GM19238 (cell line): ENCODE results near the gene HNRNPC.
"Not testable (repeated sequence)": the region's sequence is repeated elsewhere in the genome, so short reads cannot be mapped to it uniquely, and the experiment has no call there.

ENCODE experiments used
- DNase-seq: peaks from one replicate; pipeline ENCODE4 v3.0.0; 2011; ENCODE audit warnings: low spot score; ENCODE audit not compliant: insufficient read length

The HNRNPC gene

DNA sequence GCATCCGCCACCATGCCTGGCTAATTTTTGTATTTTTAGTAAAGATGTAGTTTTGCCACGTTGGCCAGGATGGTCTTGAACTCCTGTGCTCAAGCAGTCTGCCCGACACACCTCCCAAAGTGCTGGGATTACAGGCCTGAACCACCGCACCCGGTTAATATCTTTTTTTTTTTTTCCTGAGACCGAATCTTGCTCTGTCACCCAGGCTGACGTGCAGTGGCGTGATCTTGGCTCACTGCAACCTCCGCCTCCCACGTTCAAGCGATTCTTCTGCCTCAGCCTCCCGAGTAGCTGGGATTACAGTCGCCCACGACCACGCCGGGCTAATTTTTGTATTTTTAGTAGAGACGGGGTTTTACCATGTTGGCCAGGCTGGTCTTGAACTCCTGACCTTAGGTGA is 3.4 kb upstream of the HNRNPC start:
- DNase-seq, result not testable (repeated sequence)

DNA sequence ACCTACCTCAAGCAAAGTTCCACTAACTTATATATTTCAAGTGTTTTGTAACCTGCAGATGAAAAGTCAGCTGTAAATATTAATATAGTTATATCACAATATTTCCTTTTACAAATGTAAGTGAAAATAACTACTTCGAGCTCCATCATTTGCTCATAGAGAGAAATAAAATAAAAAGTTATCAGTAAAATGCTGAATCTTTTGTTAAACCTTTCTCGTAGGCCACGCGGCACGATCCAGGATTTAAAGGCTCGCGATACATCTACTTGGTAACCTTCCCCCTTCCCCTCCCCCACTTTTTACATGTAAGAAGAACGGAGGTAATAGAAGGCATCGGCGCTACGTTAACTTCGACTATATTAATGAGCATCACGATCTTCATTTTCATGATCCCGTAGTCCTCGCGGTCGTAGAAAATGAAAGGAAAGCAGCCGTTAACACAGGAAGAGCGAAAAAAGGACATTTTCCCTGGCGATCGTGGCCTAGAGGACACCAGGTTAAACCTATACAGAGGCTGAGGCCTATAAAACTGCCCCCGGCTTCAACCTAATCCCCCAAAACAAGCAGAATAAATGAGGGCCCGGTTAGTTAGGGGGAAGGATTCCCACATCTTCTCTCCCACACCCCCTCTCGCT is 508 bp downstream of the HNRNPC start:
- DNase-seq, result no peak

DNA sequence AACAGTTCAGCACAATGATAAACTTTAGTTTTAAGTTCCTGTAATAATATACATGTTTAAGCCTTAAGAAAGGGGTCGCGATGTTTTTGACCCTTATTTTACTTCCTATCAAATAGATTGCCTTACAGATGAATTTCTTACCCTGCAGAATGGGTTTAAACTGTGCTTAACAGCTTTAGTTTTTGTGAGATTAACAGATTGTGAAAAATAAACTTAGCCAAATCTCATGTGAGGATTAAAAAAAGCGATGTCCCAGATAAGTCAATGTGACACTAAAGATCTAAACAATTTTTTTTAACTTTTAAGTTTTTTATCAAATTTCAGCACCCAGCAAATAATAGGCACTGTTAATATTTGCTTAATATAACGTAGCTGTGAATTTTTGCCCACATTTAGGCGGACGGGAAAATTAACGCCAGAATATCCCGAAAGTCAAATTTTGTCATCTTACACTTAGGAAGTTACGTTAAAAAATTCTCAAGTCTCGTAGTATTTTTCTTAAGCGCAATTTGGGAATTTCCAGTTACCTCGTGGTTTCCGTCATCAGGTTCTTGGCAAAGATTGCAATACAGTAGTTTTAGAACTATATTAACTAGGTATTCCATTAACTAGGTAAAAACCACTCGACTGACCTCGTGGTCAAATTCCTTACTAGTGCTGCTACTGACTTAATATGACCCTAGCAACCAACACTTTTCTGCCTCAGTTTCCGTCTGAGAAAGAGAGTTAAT is 1.2 kb downstream of the HNRNPC start:
- DNase-seq, result no peak

DNA sequence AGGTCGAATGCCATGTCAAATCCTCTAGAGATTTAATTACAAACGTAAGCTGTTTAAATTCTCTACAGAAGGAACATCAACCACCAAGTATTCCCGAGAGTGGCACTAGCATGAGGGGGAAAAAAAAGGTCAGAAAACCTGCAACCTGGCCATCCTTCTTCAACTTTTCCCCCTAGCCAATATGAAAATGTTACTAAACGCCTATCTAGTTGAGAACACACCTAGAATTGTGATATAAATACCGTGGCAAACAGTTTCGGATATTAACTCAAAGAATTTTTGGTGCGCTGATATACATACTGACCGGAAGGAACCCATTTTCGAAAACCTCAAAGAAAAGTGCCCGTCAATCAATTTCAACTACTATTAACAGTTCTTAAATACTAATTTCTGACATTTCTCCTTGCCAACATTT is 1.8 kb downstream of the HNRNPC start:
- DNase-seq, result no peak

DNA sequence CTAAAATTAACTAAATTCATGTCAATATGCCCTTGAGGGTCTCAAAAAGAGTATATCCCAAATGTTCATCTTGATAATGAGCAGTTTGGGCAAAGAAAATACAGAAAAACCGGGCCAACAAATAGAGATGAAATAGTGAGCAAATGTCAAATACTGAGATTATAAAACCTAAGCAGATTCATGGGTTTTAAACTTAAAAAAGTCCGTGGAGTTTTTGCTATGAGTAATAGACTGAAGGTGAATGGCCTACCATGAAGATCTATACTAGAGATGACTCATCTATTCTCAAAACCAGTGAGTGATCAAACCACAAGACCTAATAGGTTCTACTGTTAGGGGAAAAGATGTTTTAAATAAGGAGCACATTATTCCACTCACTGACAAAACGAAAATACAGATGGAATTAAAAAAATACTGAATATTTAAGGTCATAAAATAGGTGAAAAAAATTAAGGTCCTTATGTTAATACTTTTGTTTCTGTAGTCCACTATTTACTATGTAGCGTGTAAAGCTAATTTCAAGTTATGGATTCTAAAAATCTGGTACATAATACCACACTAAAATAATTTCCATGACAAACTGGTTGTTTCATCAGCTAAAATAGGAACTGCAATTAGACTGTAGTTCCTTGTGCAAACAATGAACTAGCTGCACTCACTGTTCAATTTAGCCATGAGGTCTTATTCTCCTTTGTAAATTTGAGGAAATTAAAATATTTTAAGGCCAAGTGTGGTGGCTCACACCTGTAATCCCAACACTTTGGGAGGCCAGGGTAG is 5.0 kb downstream of the HNRNPC start:
- DNase-seq, result no peak

DNA sequence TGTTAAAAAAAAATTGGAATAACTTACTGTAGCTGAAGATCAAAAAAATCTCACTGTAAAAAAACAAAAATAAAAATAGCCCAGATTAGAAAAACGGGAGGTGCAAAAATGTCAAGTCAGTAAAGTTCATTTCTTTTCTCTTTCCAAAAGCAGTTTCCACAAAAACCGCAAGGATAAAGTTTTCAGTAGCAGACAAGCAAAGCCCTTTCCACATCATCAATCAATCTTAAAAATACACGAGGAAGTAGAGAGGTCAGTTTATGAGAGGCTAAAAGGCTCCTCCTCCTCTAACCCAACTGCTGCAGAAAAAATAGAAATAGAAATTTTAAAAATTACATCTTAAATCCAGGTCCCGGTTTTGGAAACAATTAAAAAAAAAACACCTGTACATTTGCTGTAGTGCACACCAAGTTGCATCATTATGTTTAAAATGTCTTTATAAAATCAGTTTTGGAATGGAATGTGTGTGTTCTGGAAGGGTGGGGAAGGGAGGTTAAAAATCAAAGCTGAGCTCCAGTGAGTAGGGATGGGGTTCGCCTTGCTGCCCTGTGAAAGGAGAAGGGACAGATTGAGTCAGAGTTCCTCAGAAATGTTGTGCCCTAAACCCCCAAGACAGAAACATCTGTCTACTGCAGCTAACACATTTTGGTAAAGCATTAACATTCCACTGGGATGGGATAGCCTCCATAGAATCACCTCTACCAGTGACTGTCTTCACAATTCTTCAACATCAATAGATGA is 5.8 kb downstream of the HNRNPC start:
- no peak for DNase-seq

DNA sequence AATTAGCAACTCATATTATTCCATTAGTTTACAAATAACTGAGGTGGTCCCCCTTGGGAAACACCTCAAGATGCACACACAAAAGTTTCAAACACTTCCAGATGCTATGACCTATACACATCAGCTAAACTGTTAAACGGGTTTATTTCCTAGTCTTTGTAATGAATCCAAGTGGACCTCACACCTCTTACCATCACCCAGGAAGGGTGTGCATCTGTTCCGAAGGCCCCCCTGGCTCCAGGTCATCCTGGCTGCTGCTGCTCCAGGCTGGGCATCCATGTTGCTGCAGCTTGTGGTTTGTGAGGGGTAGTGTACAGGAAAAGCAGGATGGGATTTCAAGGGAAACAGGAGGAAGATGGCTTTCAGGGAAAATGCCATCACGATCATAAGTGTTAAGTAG is 6.8 kb downstream of the HNRNPC start:
- DNase-seq, result no peak

DNA sequence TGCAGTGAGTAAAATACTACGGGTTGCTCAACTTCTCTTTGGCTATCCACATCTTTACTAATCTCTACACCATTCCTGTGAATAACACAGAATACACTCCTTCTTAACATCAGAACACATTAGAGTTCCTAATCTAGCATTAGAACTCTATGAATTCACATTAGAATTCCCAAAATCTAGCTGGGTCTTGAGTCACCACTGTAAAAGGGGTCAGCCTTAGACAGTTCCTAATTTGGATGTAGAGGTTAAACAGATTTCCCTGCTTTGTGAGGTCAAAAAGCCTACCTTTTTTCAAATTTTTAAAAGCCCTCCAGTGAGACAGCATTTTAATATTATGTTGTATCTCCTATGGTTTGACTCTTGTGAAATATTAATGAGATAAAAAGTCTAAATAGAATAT is 7.4 kb downstream of the HNRNPC start:
- DNase-seq, result no peak

DNA sequence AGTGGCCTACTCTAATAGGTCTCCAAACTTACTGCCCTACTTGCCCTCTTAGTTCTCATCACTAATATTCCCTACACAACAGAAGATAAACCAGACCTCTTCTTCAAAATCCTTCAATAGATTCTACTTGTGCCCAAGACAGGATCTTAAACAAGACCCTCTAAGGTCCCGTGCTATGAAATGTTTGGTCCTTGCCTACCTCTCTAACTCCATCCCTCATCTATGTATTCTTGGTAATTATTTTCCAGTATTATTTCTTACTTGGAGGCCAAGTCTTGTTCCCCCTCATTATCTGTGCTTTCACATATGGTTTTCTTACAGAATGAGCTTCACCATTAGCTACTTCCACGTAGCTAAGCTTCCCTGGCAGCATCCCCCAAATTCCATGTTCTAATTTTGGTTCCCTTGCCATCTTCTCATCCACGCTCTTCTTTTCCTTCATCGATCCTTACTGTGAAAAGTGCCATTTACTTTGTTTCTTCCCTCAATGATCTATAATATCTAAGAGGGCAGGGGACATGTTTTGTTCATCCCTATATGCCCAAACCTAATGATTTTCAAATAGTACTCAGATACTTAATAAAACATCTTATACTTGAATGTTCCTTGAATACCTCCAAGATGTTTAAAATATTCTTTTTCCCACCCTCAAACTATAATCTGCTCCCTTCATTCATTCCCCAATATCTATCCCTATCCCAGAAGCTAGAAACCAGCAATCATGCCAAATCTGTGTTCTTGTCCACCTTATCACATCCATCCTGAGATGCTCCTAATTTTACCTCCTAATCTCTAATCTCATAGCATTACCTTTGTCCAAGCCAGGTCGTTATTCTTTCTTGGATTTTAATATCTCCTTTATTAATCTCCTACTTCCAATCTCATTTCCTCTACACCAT is 10.1 kb downstream of the HNRNPC start:
- no peak for DNase-seq

DNA sequence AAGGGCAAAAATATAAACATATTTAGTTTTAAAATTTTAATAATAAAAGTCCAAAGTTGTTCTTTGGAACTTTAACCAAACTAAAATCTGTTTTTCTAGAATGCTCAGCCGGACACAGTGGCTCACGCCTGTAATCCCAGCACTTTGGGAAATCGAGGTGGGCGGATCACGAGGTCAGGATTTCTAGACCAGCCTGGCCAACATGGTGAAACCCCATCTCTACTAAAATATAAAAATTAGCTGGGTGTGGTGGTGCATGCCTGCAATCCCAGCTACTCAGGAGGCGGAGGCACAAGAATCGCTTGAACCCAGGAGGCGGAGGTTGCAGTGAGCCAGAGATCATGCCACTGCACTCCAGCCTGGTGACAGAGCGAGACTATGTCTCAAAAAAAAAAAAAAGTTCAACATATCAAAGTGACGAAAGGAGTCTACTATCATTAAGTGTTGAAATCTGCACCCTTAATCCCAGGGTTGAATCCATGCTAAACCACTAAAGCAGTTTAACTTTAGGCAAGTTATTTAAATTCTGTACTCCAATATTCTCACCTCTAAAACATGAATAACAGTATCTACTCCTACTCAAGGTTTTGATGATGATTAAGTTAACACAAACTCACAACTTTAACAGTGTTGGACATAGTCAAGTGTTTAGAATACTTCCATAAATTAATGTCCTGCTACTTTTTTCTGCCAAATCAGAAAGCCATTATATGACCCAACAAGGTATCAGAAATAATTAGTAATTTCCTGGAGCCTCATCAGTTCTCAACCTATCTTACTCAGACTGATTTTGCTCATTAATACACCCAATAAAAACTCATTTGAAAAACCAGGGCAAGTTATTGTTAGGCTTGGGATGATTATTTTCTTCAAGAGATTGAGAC is 11.0 kb downstream of the HNRNPC start:
- DNase-seq, result no peak

DNA sequence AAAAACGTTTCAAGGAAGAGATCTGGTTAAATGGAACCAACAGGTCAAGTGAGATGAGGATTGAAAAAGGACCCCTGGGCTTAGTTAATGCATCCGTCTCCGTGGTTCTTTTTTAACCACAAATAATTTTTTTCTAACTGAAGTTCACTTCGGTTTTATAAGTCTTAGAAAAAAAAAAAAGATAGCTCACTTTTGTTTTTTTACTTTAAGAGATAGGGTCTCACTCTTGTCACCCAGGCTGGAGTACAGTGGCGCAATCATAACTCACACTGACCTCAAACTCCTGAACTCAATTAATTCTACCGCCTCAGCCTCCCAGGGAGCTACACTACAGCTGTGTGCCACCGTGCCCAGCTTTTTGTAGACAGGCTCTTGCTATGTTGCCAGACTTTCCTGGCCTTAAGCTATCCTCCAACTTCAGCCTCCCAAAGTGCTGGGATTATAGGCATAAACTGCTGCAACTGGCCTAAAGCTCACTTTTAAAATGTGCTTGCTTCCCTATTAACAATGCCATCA is 11.8 kb downstream of the HNRNPC start:
- no peak for DNase-seq

DNA sequence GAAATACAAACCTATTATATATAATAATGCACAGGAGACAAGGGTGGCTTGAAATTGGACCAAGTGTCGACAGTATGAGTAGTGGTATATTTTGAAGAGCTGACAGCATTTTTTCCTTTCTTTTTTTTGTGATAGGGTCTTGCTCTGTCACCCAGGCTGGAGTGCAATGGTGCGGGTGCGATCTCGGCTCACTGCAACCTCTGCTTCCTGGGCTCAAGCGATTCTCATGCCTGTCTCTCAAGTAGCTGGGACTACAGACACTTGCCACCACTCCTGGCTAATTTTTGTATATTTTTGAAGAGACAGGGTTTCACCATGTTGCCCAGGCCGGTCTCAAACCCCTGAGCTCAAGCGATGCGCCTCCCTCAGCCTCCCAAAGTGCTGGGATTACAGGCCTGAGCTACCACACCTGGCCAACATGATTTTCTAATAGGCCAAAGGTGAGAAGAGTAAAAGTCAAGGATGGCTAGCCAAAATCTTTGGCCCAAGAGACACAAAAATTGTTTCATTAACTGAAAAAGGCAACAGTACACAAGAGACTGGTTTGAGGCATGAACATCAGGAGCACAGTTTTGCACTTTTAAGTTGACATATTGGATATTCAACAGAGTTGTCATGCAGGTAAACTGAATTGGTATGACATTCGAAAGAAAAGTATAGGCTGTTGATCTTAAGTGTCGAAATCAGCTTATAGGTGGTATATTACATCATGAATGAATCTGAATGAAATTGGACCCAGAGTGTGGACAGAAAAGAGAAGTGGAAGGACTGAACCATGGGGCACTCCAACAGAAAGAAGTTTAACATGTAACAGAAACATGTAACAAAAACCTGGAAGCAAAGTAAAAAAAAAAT is 12.5 kb downstream of the HNRNPC start:
- DNase-seq, result no peak

DNA sequence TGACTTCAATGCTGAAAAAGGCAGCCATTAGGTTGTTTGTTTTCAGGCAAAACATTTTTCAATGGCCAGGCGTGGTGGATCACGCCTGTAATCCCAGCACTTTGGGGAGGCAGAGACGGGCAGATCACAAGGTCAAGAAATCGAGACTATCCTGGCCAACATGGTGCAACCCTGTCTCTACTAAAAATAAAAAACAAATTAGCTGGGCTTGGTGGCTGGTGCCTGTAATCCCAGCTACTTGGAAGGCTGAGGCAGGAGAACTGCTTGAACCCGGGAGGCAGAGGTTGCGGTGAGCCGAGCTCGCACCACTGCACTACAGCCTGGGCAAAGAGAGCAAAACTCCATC is 13.2 kb downstream of the HNRNPC start:
- not testable (repeated sequence) for DNase-seq

DNA sequence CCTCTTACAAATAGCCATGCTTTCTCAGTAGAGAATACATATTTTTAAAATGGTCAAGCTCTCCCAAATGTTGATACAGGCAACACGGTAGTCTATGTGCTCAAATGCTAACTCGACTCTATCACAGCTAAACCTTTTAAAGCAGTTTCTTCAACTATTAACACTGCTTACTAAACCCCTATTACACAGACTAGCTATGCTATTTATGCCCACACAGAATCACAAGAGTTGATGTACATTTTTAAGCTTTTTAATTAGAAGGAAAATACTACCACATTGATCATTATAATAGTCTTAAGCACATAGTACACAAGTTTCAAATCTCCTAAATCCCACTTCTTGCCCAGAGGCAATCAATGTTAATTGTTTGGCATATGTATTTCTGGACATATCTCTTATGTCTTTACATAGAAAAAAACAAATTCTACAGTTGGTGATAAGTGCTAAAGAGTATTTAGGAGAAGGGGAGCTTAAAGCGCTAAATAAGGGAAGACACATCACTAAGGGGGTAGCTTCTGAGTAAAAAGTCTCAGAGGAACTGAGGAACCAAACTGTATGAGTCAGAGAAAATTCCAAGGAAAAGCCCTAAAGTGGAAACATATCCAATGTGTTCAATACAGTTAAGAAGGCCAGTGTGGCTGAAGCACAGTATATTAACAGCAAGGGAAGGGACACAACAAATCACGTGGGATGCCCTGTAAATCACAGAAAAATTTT is 13.7 kb downstream of the HNRNPC start:
- no peak for DNase-seq

DNA sequence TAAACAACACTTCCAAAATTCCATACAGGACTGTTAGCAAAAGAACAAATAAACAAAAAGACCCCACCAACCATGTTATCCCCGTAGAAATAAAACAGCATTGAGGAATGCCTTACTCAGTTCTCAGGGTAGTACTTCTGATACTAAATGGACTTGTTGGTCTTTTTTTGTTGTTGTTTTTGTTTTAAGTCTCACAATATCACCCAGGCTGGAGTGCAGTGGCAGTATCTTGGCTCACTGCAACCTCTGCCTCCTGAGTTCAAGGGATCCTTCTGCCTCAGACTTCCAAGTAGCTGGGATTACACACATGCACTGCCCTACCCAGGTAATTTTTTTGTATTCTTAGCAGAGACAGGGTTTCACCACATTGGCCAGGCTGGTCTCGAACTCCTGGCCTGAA is 17.1 kb downstream of the HNRNPC start:
- no peak for DNase-seq

DNA sequence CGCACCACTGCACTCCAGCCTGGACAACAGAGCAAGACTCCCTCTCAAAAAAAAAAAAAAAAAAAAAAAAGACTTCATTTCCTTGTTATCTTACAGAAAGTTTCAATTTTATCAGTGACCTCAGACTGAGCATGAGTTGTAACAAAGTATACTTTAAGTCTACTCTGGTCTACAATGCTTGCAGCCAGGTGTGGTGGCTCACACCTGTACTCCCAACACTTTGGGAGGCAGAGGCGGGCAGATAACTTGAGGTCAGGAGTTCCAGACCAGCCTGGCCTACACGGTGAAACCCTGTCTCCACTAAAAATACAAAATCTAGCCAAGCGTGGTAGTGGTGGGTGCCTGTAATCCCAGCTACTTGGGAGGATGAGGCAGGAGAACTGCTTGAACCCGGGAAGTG is 18.0 kb downstream of the HNRNPC start:
- DNase-seq, result no peak

DNA sequence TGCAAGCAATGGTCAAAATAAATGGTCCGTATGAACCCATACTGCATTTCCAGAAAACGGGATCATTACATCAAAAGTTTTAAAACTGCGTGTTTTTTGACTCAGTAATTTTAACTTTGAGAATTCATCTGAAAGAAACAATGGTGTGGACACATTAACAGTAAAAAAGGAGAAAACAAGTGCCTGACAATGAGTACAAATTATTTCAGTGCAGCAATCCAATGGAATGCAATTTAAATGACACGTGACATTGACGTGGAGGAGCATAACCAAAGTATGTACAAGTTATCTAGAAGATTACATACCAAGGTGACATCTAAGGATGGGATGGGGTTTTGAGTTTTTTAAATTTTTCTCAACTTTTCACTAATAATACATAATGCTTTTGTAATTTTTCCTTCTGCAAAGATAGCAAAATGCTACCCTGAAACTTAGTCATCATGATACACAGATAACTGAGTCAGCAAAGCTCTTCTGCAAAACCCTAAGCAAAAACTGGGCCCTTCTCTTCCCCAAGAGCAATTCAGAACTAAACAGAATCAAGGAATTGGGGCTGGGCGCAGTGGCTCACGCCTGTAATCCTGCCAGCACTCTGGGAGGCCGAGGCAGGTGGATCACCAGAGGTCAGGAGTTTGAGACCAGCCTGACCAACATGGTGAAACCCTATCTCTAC is 20.4 kb downstream of the HNRNPC start:
- no peak for DNase-seq

DNA sequence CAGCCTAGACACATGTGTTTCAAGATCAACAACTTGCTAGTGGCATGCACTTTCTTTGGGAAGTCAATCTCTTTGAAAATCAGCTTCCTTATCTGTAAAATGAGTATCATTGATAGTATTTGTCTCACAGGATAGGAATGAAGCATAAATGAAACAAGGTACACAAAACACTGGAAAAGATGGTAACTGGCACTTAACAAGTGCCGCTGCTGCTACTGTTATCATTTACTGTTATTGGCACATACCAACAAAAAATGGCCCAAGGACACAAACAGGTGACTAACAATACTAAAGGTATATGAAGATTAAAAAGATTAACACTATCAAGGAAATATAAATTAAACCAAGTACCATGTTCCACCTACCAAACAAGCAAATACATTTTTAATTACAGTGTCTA is 20.9 kb downstream of the HNRNPC start:
- DNase-seq, result no peak
